VCaP (cell line): ENCODE results near the gene MIEF2.

Experiments
- H3K27ac ChIP-seq: fragments of 450-650 bp; 2 replicates; pipeline ENCODE4 v1.5.1; 2017
- TF ChIP-seq, protein P1 (sequence below): fragments of 450-650 bp; conservative IDR thresholded peaks from 2 replicates; pipeline ENCODE4 v1.5.1; 2017; ENCODE audit warnings: mild to moderate bottlenecking, moderate library complexity

The MIEF2 gene

GRCh38 chr17:18238299-18238698 lies 22.2 kb upstream of the MIEF2 start:
- H3K27ac ChIP-seq = no peak overlapping the region
- TF ChIP-seq, protein P1, sequence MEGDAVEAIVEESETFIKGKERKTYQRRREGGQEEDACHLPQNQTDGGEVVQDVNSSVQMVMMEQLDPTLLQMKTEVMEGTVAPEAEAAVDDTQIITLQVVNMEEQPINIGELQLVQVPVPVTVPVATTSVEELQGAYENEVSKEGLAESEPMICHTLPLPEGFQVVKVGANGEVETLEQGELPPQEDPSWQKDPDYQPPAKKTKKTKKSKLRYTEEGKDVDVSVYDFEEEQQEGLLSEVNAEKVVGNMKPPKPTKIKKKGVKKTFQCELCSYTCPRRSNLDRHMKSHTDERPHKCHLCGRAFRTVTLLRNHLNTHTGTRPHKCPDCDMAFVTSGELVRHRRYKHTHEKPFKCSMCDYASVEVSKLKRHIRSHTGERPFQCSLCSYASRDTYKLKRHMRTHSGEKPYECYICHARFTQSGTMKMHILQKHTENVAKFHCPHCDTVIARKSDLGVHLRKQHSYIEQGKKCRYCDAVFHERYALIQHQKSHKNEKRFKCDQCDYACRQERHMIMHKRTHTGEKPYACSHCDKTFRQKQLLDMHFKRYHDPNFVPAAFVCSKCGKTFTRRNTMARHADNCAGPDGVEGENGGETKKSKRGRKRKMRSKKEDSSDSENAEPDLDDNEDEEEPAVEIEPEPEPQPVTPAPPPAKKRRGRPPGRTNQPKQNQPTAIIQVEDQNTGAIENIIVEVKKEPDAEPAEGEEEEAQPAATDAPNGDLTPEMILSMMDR = no peak

GRCh38 chr17:18240449-18240848 lies 20.0 kb upstream of the MIEF2 start:
- TF ChIP-seq, protein P1 = no peak
- no peak overlapping the region for H3K27ac ChIP-seq

DNA sequence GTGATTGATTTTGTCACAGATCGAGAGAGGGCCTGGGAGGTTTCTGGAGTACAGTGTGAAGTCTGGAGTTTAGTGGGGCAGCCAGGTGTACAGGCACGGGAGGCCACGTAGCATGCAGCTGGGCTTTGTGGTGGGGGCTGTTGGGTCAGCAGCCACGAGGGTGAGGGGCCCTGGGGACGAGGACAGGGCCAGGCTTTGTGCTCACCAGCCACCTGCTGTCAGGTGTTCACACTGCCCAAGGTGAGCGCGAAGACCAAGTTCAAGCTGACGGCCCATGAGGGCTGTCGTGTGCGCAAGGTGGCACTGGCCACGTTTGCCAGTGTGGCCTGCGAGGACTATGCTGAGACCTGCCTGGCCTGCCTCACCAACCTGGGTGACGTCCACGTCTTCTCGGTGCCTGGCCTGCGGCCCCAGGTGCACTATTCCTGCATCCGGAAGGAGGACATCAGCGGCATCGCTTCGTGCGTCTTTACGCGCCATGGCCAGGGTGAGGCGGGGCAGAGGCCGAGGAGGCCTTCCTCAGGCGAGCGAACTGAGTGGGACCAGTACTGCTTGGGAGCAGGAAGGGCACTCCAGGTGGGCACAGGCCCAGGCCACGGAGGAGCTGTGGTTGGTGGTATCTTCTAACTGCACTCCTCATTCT lies 19.1 kb upstream of the MIEF2 start:
- no peak overlapping the region for H3K27ac ChIP-seq
- TF ChIP-seq, protein P1 = no peak

DNA sequence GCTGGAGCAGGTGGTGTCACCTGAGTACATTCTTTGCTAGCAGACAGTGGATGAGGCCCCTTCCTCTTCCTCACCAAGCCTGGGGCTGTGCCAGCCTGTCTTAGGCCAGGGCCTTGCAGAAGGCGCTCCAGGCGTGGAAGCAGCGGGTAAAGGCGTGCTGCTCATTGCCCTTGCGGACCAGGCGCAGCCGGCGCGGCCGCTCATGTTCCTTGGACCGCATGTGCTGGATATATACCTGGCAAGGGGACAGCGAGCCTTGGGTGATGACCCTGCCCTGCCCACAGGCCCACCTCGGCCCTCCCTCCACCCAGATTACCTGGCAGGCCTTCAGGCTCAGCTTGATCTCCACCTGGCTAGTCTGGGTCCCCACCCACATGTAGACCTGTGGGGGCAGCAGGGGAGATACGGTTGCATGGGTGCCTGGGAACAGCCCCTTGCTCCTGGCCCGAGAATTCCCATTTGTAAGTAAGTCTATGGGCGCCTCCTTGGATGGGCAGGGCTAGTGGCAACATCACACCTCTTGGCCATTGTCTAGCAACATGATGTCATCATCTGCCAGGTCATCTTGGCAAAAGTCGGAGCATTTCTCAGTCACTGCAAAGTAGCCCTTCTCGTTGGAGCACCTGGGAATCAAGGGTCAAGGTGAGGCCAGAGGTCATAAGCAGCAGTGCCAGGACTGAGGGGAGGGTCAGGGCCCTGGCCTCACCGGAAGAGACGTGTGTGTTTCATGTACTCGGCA lies 15.3 kb upstream of the MIEF2 start:
- no peak overlapping the region for H3K27ac ChIP-seq
- TF ChIP-seq, protein P1 = no peak

GRCh38 chr17:18246109-18246725 lies 14.2 kb upstream of the MIEF2 start:
- peak overlapping the region; percentile 56 for H3K27ac ChIP-seq

DNA sequence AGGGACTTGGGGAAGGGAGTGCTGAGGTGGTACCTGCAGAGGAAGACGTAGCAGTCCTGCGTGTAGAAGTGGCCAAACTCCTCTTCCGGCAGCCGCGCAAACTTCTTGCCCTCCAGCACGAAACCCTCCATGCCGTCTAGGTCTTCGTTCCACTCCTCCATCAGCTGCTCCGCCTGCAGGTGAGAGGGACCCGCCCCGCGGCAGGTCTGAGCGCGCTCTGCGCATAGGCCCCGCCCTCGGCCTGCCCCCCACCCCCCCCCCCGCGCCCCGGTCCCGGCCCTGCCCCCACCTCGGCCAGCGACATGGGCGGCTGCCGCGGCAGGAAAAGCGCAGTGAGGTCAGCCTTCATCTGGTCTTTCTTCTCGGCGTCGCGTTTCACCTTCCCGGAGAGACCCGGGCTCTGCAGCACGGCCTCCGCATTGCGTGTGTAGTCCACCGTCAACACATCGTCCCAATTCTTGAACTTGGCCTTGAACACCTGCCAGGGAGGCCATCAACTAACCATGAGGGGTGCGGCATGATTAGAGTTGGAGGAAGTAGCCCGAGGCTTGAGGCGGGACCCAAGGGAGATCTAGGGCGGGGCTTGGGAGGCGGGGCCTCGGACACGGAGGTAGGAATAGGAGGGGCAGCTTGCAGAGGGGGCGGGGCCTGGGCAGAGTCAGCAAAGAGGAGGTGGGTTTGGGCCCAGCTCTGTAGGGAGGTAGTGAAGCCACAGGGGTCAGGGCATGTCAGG lies 13.4 kb upstream of the MIEF2 start:
- TF ChIP-seq, protein P1 = no peak
- H3K27ac ChIP-seq = peak overlapping the region; percentile 56

More at GRCh38 chr17:18246109-18246725, 14.2 kb upstream of the MIEF2 start:
- TF ChIP-seq, protein P1 = no peak

GRCh38 chr17:18247613-18248001 lies 12.9 kb upstream of the MIEF2 start:
- TF ChIP-seq, protein P1 = no peak
- peak overlapping the region; percentile 56 for H3K27ac ChIP-seq
